Measurements from ENCODE around the gene ADRA2B. TPM values are rescaled to one million over a fixed set of nuclear protein-coding genes. Genes with fewer than 3 reads are reported as not detected.

The ADRA2B gene
- total RNA-seq, 1 donor from 2014 or later = 0.49 TPM

- TF ChIP-seq CTCF (IDR thresholded peaks at IDR 0.05) = no peak
- TF ChIP-seq POLR2A (IDR thresholded peaks at IDR 0.05) = no peak
- TF ChIP-seq POLR2AphosphoS5 (IDR thresholded peaks at IDR 0.05; ENCODE audit: insufficient read depth in 1 of 2, low read depth in 1 of 2) = no peak
- Histone ChIP-seq H3K9me3 (no peaks in the 10 kb centered on the region), H3K4me1 (no peaks in the 10 kb centered on the region), H3K4me3 (no peak overlapping the region), H3K36me3 (no peaks in the 10 kb centered on the region), H3K27ac (no peak overlapping the region), H3K27me3 (no peaks in the 10 kb centered on the region)
- intact Hi-C loops (cut with DNase I) = no loop called here
- DNase-seq (ENCODE audit: extremely low spot score in 2 of 2) = peak; percentile 81 to 87
Observed at GRCh38 chr2:96082211-96083063, 33.9 kb downstream of the ADRA2B start.

DNA sequence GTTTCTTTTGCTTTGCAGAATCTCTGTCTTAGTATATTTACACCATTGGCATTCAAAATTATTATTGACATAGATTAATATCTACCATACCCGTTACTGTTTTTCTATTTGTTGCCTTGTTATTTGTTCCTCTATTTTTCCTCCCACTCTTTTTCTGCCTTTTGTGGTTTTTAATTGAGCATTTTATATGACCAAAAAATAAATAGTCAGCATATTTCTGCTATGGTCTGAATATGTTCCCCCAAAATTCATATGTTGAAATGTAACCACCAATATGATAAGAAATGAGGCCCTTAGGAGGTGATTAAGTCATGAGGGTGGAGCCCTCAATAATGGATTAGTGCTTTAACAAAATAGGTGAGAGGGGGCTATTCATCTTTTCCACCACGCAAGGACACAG, 35.3 kb downstream of the ADRA2B start:
- H3K9me3 ChIP-seq = peaks cover 3% of the 10 kb centered on the region
- intact Hi-C loops (cut with DNase I) = no loop called here
- DNase-seq (ENCODE audit: extremely low spot score in 2 of 2) = no peak
- TF ChIP-seq POLR2A (IDR thresholded peaks at IDR 0.05) (no peak), CTCF (IDR thresholded peaks at IDR 0.05) (no peak), POLR2AphosphoS5 (IDR thresholded peaks at IDR 0.05; ENCODE audit: insufficient read depth in 1 of 2, low read depth in 1 of 2) (no peak)
- no peak overlapping the region for H3K4me3 ChIP-seq
- H3K27me3 ChIP-seq = no peaks in the 10 kb centered on the region
- H3K27ac ChIP-seq = no peak overlapping the region
- H3K36me3 ChIP-seq = no peaks in the 10 kb centered on the region
- H3K4me1 ChIP-seq = no peaks in the 10 kb centered on the region

DNA sequence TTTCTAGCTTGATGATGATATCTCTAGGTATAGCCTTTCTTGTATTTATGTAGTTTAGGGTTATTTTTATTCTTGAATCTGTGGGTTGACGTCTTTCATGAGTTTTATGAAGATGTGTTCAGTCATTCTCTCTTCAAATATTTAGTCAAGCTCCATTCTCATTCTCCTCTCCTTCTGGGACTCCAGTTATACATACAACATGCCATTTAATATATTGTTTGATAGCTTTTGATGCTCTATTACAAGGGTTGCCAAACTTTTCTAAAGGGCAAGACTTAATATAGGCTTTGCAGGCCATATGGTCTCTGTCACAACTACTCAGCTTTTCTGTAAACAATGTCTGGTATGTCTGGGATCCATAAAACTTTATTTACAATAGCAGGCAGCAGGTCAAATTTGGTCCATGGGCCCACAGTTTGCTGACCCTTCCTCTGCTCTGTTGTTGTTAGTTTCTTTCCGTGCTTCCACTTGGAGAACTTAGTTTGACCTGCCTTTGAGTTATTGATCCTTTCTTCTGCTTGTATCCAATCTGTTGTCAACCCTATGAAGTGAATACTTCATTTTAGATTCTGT, 41.1 kb downstream of the ADRA2B start:
- no peak for DNase-seq (ENCODE audit: extremely low spot score in 2 of 2)
- H3K4me1 ChIP-seq = no peaks in the 10 kb centered on the region
- no peak overlapping the region for H3K4me3 ChIP-seq

GRCh38 chr2:96074156-96074555, 42.2 kb downstream of the ADRA2B start:
- DNase-seq (ENCODE audit: extremely low spot score in 2 of 2) = peak in 1 of 2 donors; percentile 37
- H3K9me3 ChIP-seq = peaks cover 4% of the 10 kb centered on the region
- H3K27ac ChIP-seq = no peak overlapping the region
- no peak overlapping the region for H3K4me3 ChIP-seq
- TF ChIP-seq POLR2A (IDR thresholded peaks at IDR 0.05) = no peak
- no peak for TF ChIP-seq CTCF (IDR thresholded peaks at IDR 0.05)
- TF ChIP-seq POLR2AphosphoS5 (IDR thresholded peaks at IDR 0.05; ENCODE audit: insufficient read depth in 1 of 2, low read depth in 1 of 2) = no peak
- no peaks in the 10 kb centered on the region for H3K27me3 ChIP-seq
- intact Hi-C loops (cut with DNase I) = no loop called here
- H3K4me1 ChIP-seq = no peaks in the 10 kb centered on the region
- no peaks in the 10 kb centered on the region for H3K36me3 ChIP-seq

More for the DNA sequence above, 41.1 kb downstream of the ADRA2B start:
- intact Hi-C loops (cut with DNase I) = no loop called here
- no peak for TF ChIP-seq POLR2AphosphoS5 (IDR thresholded peaks at IDR 0.05; ENCODE audit: insufficient read depth in 1 of 2, low read depth in 1 of 2)
- TF ChIP-seq CTCF (IDR thresholded peaks at IDR 0.05) = no peak
- TF ChIP-seq POLR2A (IDR thresholded peaks at IDR 0.05) = no peak
- Histone ChIP-seq H3K9me3 (peaks cover 4% of the 10 kb centered on the region), H3K36me3 (no peaks in the 10 kb centered on the region), H3K27me3 (no peaks in the 10 kb centered on the region), H3K27ac (no peak overlapping the region)
